CD4-positive, alpha-beta T cell treated with Interleukin-10 for 1 hour (primary cell): Measurements from ENCODE around the gene KCNT2.
"Not testable (repeated sequence)": the region's sequence is repeated elsewhere in the genome, so short reads cannot be mapped to it uniquely, and the experiment has no call there.

ENCODE experiments used
- DNase-seq: peaks from one replicate; pipeline ENCODE4 v3.0.0-alpha.2; 2020

Gene KCNT2

DNA sequence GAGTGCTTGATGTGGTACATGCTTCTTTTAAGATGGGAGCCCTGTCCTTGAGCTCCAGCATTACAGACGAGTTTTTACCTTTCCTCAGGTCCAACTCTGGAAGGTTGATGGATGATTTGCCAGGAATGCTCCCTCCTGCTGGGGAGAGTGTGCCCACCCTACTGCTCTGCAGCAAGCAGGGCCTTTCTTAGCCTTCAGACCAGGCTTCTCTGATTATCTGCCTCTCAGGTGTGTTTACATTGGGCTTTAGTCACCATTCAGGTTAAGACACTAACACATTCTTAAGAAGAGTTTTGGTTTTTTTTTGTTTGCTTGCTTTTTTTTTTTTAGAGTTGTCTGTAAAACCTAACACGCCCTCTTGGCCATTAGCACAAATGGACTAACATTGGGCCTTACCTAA is 301.8 kb downstream of the KCNT2 start:
- DNase-seq = no peak

DNA sequence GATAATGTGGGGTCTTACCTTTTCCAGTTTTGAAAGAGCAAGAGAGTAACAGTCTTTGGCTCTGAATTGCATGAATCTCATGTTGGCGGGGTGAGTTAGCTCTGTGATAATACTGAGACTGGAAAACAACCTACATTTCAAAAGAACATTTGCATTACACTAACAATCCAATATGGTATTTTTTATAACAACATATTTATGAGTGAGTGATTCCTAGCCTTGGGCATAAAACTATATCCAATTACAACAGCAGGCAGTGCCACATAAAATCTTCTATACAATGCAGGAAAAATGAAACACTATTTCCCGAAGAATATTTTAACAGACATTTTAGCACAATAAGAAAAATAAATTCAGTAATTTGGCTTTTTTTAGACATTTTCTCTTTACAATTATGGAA is 303.0 kb downstream of the KCNT2 start:
- no peak for DNase-seq

DNA sequence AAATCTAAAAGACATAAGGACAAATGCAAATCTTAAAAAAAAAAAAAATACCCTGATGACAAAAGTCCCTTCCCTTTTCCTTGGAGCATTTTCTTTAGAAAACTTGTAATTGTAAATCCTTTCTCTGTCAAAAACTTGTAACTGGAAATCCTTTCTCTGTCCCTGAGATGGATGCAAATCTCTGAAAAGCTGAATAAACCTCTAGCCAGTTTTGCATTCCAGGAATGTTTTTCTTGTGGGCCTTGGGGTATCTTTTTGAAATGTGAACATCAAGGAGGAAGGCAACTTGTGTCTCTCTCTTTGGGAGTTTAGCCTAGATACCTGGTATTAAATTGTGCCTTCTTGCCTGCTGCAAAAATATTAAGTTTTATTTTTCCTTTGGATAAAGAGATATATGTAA is 305.3 kb downstream of the KCNT2 start:
- DNase-seq = no peak

DNA sequence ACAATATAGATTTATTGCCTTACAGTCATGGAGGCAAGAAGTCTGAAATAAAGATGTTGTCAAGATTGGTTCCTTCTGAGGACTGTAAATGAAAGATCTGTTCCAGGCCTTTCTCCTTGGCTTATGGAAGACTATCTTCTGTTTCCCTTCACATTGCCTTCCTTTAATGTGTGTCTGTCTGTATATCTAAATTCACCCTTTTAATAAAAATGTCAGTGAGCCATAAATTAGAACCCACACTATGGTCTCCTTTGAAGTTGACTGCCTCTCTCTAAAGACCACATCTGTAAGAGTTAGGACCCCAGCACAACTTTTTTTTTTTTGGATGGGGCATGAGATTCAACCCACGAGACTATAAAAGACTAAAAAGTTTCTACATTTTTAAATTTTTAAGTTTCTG is 305.8 kb downstream of the KCNT2 start:
- no peak for DNase-seq

DNA sequence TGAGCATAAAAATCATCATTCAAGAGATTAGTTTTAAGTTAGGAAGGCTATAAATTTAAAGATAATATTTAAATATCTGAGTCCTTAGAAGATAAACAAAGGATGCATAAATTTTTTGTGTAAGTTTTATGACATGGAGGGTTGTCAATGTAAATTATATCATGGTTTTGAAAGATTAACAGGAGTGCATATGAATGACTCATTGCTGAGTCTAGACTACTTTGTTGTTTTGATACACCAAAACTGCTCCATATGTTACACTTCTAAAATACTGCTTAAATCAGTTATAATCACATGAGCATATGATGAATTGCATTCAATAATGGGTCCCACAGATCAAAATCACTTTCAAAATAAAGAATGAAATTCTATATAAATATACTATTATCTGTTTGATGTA is 312.5 kb downstream of the KCNT2 start:
- no peak for DNase-seq

DNA sequence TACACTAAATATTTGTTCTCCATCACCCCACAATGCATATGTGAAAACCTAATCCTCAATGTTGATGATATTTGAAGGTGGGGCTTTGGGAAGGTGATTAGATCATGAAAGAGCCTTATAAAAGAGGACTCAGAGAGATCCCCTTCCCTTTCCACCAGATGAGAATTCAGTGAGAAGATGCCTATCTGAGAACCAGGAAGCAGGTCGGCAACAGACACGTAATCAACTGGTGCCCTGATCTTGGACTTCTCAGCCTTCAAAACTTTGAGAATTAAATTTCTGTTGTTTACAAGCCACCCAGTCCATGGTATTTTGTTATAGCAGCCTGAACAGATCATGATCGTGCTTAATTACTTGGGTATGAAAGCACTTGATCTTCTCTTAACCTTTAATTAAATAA is 329.4 kb downstream of the KCNT2 start:
- DNase-seq = no peak

DNA sequence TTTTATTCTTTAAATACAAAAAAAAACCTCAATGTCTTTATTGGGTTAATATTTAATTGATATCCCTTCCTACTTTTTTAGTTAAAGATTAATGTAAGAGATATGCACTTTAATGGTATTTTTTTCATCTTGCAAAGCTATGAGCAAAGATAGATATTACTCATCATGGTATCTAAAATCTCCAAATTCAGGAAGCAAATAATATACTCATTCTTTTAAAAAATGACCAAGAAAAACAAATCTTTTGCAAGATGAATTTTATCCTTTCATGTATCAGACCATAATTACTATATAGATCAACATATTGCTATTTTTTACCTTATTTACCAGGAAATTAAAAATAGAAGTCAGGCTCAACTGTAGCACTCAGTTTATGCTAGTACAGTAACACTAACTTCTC is 330.4 kb downstream of the KCNT2 start:
- no peak for DNase-seq

DNA sequence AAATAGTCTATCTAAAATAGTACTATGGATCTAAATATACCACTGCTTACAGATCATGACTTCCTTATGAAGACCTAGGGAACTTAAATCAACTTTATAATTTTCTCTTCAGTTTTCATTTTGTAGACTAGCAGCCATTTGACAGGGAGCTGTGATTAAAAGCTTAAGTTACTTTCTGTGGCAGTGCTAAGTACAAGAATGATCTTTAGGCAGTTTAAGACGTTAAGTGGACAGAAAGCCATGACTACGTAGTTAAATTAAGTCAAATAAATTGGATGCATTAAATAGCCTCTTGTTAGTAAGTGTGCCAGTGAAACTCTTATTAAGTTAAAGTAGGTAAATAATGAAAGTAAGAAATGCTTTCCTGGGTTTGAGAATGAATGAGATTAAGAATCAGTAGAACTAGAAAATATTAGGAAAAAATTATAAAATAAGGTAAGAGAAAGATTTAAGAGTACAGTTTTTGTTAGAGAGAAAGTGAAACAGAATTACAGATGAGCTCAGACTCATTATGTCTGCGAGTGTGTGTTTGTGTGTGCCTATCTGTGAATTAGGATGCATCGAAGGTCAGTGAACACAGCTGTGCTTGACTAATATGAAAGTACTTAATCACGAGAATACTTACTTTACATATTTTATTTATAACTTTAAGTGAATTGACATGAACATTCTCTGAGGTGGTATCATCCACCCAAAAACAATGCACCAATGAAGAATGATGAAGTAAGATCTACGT is 336.9 kb downstream of the KCNT2 start:
- DNase-seq = no peak

DNA sequence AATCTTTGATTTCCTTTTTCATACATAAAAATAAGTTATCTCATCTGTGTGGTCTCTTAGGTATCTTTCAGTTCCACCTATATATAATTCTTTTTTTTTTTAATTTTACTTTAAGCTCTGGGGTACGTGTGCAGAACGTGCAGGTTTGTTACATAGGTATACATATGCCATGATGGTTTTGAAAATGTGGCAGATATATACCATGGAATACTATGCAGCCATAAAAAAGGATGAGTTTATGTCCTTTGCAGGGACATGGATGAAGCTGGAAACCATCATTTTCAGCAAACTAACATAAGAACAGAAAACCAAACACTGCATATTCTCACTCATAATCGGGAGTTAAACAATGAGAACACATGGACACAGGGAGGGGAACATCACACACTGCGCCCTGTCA is 345.2 kb downstream of the KCNT2 start:
- not testable (repeated sequence) for DNase-seq

DNA sequence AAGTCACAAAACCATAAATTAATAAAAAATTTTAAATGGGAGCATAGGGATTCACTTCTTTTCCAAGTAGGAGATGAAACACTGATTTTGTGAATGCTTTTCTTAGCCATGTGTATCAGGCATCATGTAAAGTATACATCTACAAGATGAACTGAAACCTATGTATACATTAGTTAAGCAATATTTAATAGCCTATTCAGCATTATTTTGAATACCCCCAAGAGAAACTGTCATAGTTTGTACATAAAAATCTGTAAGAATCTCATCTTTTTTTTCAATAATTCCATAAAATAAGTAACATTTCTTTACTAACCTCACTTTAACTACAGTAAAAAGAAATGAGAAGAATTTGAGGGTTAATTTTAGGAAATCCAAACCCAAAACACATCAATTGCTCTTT is 348.0 kb downstream of the KCNT2 start:
- no peak for DNase-seq

DNA sequence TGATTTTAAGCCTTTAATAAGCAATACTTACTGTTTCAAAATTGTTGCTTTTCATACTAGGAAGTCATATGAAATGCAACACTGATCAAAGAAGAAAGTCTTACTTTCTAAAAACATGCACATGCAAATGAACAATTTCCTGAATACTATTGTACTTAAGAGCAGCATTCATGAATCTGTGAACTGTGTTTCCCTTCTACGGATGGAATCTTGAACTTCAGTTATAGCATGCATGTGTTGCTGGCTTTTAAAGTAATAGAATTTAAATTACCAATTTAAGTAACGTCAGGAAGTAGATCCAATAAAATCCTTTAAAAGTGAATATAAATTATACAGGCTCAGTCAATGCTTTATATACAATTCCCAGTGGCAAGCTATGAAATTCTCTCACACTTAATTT is 348.9 kb downstream of the KCNT2 start:
- no peak for DNase-seq

DNA sequence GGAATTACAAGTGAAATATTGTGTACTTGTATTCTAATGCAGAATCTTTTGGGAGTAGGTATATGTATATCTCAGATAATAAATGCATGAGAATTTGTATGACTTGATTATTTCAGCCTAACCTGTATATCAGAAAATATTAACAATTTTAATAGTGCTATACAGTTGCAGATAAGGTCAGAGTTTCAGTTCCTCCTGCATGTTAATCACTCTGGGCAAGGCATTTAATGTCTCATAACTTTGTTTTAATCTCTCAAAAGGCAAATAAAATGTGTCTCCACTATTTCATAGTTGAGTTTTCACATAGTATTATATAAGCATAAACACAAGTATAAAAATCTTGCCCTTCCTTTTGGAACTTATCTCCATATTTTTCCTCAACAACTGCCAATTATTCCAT is 352.5 kb downstream of the KCNT2 start:
- no peak for DNase-seq

DNA sequence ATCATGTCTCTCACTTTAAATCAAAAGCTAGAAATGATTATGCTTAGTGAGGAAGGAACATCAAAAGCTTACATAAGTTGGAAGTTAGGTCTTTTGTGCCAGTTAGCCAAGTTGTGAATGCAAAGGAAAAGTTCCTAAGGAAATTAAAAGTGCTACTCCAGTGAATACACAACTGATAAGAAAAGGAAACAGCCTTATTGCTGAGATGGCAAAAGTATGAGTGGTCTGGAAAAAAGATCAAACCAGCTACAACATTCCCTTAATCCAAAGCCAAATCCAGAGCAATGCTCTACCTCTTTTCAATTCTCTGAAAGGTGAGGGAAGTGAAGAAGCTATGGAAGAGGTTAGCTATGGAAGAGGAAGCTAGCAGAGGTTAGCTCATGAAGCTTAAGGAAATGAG is 378.7 kb downstream of the KCNT2 start:
- no peak for DNase-seq

DNA sequence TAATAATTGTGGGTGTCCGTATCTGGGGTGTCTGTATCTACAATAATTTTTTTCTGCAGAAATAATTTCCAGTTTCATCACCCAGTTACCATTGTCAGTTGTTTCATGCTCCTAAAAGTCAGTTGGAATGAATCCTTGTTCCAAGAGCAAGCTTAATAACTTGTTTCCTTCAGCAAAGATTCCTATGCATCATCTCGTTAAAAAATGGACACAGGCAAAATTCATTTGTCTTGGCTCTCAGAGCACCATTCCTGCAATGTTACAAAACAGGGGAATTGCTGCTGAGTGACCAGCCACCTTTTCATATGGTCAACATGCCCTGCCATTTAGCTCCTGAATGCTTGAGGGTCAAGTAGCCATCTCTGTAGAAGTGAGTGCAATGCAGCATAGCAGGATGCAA is 393.4 kb downstream of the KCNT2 start:
- DNase-seq = no peak

DNA sequence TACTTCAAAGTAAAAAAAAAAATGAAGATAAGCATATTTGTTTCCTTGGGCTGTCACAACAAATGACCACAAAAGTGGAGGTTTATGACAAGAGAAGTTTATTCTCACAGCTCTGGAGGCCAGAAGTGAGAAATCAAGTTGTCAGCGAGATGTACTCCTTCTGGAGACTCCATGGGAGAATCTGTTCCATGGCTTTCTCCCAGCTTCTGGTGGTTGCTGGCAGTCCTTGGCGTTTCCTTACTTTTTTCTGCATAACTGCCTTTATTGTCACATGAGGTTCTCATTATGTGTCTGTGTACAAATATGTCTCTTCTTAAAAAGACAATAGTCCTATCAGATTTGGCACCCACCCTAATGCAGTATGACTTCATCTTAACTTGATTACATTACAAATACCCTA is 398.3 kb downstream of the KCNT2 start:
- DNase-seq = no peak

DNA sequence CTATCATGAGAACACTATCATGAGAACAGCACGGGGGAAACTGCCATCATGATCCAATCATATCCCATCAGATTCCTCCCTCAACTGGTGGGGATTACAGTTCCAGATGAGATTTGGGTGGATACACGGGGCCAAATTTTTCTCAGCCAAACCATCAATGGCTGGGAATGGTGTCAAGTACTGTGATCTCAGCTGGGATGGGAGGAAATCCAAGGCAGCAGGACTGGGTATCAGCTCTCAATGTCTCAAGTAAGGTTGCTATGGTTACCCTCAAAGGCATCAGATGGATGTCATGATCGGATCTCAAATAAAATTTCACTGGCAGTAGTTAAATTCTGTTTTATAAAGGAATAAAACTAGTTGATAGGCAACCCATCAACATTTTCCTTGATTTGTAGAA is 399.0 kb downstream of the KCNT2 start:
- DNase-seq = no peak

DNA sequence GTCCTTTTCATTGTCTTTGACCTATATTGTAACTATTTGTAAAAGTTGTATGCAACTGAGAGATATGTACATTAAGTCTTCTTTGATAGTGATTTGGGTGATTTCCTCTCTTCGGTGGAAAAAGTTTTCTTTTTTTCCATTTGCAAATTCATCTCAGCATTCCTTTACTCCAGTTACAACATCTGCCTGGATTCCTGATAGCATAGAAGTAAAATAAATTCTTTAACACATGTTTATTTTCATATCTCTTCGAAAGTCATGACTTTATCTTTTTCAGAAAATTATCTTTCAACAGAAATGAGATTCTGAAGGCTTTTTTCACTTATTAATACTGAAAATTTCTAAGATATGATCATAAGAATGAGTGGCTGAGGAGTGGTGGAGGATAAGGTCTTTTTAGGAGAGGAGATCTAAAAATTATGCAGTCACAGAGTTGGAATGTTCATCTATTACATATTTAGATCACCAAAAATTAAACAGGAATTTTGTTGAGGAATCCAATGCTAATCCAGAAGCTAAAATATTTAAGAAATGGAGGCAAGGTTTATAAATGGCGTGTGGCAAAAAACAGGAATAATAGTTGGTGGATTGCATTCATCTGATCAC is 400.5 kb downstream of the KCNT2 start:
- DNase-seq = no peak

DNA sequence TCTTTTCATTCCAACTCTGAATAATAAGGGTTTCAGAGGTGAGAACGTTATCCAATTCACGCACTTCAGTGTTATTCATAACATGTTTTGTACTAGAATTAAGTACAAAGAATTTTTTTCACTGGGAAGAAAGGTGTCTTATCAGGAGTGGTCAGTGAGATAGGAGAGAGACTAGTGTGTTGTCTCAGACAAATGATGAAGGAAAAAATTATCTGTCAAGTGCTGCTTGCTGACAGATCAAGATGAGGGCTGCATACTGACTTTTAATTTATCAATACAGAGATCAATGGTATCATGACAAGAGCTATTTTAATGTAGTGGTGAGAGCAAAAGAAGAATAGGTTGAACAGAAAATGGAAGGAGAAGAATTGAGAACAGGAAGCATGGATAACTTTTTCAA is 402.4 kb downstream of the KCNT2 start:
- no peak for DNase-seq

DNA sequence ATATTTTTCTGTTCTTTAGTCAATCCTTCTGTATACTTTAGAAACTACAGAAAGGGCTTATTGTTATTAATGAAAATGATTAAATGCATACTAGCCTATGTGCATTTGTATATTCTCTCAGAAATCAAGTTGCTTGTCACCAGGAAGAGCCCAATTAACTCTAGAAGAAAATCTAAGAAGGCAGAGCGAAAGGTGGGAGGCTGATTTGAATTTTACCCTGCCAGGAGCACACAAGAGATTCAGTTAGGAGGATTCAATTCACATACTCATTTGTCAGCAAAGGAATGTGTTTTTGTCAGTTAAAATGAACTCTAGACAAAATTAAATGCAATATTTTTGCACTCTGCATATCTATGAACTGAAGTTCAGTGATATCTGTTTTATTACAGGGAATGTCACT is 411.8 kb downstream of the KCNT2 start:
- no peak for DNase-seq

DNA sequence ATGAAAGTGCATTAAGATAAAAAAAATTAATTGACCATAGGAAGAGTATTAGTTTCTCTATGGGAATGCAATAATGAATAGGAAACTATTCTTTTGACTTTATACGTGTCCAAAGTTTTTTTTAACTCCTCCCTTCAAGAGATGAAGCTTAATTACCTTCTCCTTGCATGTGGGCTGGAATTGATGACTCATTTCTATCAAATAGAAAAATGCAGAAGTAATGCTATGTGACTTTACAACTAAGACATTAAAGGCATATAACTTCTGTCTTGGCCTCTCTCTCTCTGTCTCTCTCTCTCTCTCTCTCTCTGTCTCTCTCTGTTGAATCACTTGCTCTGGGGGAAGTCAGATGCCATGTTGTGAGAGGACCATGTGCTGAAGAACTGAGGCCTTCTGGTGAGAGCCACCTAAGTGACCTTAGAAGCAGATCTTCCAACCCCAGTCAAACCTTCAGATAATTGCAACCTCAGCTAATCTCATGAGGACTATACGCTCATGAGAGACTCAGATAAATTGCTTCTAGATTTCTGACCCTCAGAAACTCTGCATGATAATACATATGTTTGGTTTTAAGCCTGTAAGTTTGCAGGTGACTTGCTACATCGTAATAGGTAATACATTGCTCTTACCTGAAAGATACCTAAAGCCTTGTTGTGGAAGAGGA is 414.2 kb downstream of the KCNT2 start:
- no peak for DNase-seq

DNA sequence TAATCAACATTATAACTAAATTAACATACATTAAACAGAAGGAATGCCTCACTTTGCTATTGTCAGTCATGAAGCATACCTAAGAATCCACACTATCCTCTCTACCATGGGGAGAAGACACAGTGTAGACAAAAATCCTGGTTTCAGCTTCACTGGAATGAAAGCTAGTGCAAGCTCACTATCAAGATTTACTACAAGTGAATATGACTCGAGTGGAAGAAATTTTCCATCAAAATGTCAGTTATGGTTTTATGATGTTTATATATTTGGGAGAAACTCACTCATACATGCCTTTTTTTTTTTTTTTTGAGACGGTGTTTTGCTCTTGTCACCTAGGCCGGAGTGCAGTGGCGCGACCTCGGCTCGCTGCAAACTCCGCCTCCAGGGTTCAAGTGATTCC is 424.3 kb downstream of the KCNT2 start:
- no peak for DNase-seq

DNA sequence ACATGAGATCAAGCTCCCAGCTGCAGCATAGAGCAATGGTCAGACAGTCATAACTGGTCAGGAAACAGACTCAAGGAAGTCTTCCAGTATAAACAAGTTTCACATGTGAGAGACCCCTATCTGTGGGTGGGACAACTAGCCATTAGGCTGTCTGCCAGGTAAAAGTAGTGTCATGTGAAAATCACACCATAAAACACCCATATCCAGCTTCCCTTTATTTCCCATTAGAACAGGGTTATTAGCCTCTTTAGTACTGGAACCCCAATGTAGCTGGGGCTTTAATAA is 426.7 kb downstream of the KCNT2 start:
- no peak for DNase-seq

DNA sequence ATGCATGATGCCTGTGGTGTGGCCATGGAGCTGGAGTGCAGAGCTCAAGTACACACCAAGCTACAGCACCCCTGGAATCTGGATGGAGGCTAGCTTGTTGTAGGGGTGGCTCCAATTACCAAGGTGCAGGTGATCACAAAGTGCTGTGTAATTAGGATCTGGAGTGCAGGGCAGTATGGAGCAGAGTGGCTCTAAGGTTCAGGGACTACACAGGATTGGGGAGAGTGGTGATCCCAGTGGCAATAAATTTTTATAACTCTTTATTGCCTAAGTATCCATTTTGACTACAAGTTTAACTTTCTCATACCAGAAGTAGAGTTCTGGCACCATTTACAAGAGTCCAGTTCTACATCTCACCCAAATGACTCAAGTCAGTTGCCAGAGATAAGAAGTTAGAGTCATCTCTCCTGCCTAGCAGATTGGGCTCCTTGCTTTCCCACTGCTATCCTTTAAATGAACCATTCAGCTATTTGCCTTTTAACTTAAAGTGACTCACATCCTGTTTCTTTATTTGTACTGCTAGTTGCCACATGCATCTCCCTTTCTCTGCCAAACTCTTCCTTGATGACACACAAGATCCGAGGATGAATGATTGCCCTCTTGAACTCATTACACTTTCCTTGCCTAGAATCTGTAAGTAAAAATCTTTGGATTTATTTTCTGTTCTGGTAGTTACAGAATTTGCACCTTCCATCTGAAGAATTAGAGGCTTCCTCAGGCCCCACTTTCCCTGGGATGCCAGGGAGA is 427.2 kb downstream of the KCNT2 start:
- no peak for DNase-seq

DNA sequence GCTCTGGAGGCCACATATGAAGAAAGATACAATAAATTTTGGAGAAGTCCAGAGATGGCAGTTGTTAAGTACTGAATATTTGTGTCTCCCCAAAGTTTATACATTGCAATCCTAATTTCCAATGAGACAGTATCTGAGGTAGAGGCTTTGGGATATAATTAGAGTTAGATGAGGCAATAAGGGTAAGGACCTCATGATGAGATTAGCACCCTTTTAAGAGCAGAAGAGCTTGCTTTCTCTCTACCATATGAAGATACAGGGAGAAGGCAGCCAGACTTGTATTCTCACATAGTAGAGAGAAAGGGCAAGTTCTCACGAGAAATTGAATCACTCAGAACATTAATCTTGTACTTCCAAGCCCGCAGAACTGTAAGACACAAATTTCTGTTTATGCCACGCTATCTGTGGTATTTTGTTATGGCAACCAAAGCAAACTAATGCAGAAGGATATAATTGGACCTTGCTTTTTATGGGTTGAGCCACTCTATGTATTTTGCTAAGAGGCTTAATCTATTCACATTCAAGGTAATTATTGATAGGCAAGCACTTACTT is 430.1 kb downstream of the KCNT2 start:
- no peak for DNase-seq
